NCI-H1105 (cell line): Measurements from ENCODE around the gene WWOX.

Experiments used
- DNase-seq: peaks from one replicate; lab custom pipeline; 2025; lab: John Stamatoyannopoulos, UW

The WWOX gene

GRCh38 chr16:79154086-79154485 lies 1054.6 kb downstream of the WWOX start:
- no peak for DNase-seq

DNA sequence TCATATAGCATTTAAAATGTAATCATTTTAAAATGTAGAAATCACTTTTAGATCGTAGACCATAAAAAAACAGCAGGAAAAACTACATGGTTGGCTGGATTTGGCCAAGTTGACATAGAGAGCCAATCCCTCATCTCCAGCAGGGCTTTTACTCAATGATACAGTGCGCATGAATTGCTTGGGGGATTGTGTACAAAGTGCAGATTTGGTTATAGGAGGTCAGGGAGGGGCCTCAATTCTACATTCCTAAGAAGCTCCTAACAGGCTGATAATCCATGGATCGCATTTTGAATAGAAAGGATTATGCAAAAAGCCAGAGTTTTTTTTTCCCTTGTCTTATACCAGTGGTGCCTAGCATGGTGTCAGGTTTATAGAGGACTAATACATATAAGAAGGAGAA lies 1056.0 kb downstream of the WWOX start:
- no peak for DNase-seq

DNA sequence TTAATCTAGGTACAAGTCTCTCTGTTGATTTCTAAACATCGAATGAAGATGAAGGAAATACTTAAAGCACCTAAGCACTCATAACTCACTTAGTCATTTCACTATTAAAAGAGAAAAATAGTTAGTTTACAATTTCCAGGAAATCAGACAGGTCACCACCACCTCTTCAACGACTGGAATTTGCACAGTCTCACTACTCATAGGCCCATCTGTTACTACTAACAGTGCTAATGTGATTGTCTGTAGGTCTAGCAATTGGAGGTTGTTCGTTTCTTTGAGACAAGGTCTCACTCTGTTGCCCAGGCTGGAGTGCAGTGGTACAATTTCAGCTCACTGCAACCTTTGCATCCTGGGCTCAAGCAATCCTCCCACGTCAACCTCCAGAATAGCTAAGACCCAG lies 1056.5 kb downstream of the WWOX start:
- DNase-seq = no peak

DNA sequence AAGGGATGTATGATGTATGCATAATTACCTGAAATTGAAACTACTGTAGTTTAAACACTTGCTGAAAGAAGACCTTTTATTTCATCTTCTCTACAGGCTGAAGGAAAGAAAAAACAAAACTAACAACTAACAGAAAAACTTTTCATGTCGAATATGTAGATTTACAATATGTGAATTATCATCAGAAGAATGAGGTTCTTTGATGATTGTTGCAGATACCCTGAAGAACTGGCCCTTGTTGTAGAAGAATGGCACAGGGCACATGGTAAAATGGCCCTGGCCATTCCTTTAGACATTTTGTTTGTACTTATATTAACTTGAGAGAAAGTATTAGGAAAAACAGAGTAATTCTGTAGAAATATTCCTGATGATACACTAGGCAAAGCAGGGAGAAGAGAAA lies 1057.3 kb downstream of the WWOX start:
- no peak for DNase-seq

DNA sequence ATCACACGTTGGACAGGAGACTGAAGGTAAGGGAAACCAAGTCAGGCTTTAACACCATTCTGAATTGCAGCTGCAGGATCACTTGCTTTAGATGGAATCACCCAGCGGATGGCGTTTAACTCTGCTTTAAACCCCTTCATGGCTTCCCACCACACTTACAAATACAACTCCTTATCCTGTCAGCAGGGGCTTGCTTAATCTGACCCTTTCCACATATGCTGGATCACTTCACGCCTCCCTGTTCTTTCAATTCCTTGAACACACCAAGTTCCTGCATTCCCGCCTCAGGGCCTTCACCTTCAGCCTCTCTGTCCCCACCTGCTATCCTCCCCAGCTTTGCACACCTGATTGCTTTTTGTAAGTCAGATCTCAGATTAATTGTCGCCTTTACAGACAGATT lies 1058.9 kb downstream of the WWOX start:
- no peak for DNase-seq

GRCh38 chr16:79159261-79160049 lies 1060.0 kb downstream of the WWOX start:
- no peak for DNase-seq

- no peak for DNase-seq
Measured at GRCh38 chr16:79162977-79163376, 1063.5 kb downstream of the WWOX start.

- DNase-seq = no peak
Measured at GRCh38 chr16:79163691-79164387, 1064.4 kb downstream of the WWOX start.

DNA sequence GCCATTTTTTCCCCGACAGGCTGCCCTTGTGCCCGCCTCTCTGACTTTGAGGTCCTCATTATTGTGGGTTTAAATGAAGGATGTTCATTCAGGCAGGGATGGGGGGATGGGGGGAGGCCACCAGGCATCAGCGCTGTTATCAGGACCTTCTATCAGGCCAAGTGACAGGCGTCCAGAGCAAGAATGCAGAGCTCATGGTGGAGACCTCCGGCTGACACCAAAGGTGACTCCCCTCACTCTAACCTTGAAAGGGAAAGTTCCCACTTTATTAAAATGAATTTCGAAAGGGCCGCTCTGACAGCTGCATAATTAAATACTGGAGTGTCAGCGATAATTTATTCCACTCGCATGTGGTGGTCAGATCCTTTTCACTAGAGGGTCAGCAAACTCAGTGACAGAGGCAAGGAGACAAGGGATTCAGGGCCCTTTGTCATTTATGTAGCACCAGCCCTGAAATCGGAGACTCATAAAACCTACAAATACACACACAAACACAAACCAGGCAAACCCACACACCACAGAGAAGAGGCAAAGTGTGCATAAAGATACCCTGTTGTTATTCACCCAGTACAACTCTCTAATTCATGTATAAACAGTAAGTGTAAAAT lies 1065.0 kb downstream of the WWOX start:
- no peak for DNase-seq

GRCh38 chr16:79165079-79165478 lies 1065.6 kb downstream of the WWOX start:
- DNase-seq = no peak

GRCh38 chr16:79165506-79165905 lies 1066.1 kb downstream of the WWOX start:
- no peak for DNase-seq

DNA sequence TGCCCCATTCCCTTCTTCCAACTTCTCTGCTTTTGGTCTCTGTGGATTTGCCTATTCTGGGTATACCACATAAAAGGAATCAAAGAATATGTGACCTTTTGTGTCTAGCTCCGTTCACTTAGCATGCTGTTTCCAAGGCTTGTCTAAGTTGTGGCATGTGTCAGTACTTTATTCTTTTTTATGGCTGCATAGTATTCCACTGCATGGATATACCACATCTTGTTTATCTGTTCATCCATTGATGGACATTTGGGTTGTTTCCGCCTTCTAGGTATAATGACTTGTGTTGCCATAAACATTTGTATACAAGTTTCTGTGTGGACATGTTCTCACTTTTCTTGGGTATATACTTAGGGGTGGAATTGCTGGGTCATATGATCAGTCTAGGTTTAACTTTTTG lies 1068.4 kb downstream of the WWOX start:
- DNase-seq = no peak

- DNase-seq = no peak
Measured at GRCh38 chr16:79168321-79168720, 1068.9 kb downstream of the WWOX start.

DNA sequence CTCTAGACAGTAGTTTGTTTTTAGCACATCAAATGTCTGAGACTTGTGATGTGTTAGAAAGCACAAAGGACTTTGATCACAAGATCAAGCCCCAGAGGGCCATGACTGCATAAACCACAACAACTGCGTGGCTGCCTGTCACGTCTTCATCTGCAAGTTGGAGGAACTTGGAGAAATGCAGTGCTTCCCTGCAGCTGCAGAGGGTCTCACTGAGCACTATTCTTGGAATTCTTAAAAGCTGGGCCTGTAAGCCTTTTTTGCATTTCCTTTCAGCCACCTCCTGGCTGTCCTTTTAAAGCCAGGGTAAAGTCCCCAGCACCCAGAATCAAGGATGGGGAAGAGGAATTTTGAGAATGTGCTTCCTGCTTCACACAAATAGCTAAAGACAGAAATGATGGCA lies 1069.8 kb downstream of the WWOX start:
- DNase-seq = no peak

DNA sequence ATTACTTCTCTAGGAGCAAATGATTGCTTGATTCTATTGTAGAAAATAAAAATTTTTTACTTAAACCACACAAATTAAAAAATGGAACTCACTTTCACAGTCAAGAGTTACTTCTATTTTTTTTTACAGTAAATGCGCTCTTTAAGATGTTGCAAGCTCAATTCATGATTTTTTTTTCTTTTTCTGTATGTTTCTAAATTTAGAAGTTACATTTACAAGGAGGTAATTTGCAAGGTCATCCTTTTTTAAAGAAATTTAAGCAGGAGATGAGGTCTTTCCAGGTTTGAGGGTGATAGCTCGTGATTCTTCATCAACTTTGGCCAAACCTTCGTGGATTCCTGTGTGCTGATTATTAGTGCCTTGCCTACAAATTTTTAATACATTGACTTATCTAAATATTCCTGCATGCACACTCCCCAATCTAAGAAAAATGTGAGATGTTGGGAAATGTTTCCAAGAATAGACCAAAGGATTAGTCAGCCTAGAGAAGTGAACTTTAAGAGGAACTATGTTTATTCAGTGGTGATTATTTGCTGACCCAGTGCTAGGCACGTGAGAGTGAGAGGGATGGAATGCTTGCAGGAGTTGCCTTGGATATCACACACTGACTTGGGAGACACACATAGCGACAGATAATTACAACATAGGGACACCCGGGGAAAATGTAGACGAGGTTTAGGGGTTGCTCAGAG lies 1071.2 kb downstream of the WWOX start:
- no peak for DNase-seq

- no peak for DNase-seq
Measured at GRCh38 chr16:79171504-79171903, 1072.0 kb downstream of the WWOX start.

DNA sequence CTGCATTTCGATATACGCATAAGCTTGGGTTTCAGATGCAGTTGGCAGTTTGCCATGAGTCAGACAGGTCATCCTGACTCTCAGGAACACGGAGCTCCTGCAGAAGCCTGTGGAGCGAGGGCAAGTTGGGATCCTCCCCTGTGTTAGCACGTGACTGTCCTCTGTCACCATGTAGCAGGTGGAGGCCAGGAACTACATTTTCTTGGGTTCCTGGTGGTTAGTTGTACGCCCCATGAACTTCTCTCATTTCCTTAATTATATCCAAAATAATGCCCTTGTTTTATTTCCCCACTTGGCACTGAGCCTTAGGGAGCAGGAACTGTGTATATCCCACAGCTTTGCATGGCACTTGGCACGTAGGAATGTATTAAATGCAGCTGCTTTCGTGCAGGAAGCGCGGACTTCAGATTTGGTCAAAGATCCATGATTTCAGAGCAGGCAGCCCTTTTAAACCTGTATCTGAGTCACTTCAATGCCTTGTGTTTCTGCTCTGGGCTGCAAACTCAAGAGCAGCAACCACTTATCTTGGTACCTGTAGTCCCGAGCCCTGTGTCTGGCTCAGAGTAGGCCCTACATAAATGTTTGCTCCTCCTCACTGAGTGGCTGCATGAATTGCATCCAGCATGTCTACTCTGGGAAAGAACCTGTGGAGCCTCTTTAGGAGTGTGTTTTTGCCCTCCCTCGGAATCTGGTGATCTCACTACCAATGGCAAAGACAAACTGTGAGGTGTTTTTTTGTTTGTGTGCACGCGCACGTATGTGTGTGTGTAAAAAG lies 1072.7 kb downstream of the WWOX start:
- peak; percentile 89 for DNase-seq

DNA sequence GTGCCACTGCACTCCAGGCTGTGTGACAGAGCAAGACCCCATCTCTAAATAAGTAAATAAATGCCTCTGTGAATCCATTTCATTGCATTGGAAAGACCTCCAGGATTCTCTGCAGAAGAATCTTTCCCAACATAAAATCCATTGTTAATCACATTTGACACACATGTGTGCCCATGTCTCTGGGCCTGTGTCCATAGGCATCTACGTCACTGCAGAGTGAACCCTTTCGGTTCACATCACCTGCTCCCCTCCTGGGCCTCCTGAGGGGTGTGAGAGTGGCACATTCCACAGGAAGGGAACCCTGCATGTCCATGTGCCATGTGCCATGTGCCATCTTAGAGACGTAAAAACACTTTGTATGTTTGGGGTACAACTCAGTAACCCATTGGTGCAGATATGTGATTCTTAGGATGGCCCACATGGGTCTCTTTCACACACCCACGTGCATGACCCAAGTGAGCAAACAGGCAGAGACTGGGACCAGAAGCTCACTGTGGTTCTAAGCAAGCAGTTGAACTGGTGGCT lies 1073.6 kb downstream of the WWOX start:
- DNase-seq = no peak

- no peak for DNase-seq
Measured at GRCh38 chr16:79173919-79174318, 1074.5 kb downstream of the WWOX start.

DNA sequence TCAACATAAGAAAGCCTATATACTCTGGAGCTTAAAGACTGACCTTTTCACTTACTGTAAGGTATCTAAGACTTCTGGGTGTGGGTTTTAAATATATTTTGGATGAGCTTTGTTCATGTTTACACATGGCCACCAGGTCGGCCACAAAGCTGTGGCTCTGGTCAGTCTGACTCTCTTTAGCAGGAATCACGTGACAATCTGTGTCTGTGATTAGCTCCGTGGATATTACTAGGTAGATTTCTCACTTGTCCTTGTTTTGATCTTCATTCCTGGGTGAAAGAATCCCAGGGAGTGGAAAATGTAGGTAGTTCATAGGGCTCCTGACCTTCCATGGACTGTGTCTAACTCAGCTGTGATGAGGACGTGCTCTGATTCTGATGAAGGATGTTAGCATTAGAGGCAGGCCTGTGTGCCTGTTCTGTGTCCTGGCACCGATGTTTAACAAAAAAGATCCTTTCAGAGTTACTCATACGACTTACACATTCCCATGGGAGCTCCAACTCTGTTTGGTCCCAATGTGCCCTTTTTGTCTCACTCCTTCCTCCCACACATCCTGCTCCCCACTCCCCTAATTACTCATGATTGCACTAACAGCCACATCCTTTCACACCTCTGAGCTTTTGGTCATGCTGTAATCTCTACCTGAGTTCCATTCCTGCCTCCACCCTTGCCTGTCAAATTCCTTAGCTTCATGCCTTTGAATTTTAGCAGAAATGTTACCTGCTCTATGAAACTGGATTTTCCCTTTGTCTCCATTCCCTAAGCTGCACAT lies 1076.0 kb downstream of the WWOX start:
- no peak for DNase-seq

GRCh38 chr16:79177018-79177417 lies 1077.6 kb downstream of the WWOX start:
- DNase-seq = no peak
